ENCODE measurements around the gene KIF4A.
"Not testable (repeated sequence)": the region's sequence is repeated elsewhere in the genome, so short reads cannot be mapped to it uniquely, and the experiment has no call there.

GRCh38 chrX:70243601-70244000 is 46.3 kb upstream of the KIF4A start:
- not testable (repeated sequence) for TF ChIP-seq CTCF, POLR2A (IDR thresholded peaks at IDR 0.05)
